PC-3 (cell line): ENCODE data around the gene TMCC2. TPM values are rescaled to one million over a fixed set of nuclear protein-coding genes. Genes with fewer than 3 reads are reported as not detected.
"Not testable (repeated sequence)": the region's sequence is repeated elsewhere in the genome, so short reads cannot be mapped to it uniquely, and the experiment has no call there.

ENCODE experiments used
- ATAC-seq: fragments of 200-7000 bp; cut with Tn5 transposase; 2 replicates; pipeline ENCODE4 v1.9.1; 2020; ENCODE audit warnings: mild to moderate bottlenecking, moderate library complexity
- BruUV-seq: library from RNA; stranded (reverse); fragments of 400-500 nt; replicated peaks from 2 replicates; lab custom pipeline; 2021; lab: Mats Ljungman, UMichigan
- CTCF ChIA-PET: fragments of 300-600 bp; sonication (Branson Sonifier 250); formaldehyde crosslinking; loops from one replicate; lab custom pipeline; 2022; ENCODE audit warnings: antibody characterized with exemption; lab: Charles Lee
- POLR2A ChIA-PET: fragments of 300-600 bp; sonication (Branson Sonifier 250); formaldehyde crosslinking; loops from one replicate; lab custom pipeline; 2022; ENCODE audit warnings: antibody characterized with exemption; ENCODE audit not compliant: unreplicated experiment; lab: Charles Lee
- DNase-seq: peaks from one replicate; pipeline ENCODE4 v3.0.0-alpha.2; 2015
- H2AFZ ChIP-seq: fragments of 300-600 bp; sonication (generic); 2 replicates; pipeline ENCODE4 v1.6.0; 2016; ENCODE audit warnings: antibody characterized with exemption, low read length
- H3F3A ChIP-seq: fragments of 300-600 bp; sonication (generic); one replicate; pipeline ENCODE4 v1.6.0; 2017; ENCODE audit warnings: antibody characterized with exemption, low read length, control low read depth, mild to moderate bottlenecking; ENCODE audit not compliant: unreplicated experiment
- H3K27ac ChIP-seq: fragments of 300-600 bp; sonication (generic); 2 replicates; pipeline ENCODE4 v1.5.1; 2016; ENCODE audit warnings: mild to moderate bottlenecking, low read length
- H3K27me3 ChIP-seq: fragments of 300-600 bp; sonication (generic); 2 replicates; pipeline ENCODE4 v1.6.1; 2016; ENCODE audit warnings: low read length, mixed read lengths
- H3K36me3 ChIP-seq: fragments of 300-600 bp; sonication (generic); 2 replicates; pipeline ENCODE4 v1.6.1; 2016; ENCODE audit warnings: low read depth, mixed run types, low read length, mixed read lengths
- H3K4me1 ChIP-seq: fragments of 300-600 bp; sonication (generic); 2 replicates; pipeline ENCODE4 v1.5.1; 2016; ENCODE audit warnings: low read length; ENCODE audit not compliant: insufficient read depth
- H3K4me2 ChIP-seq: fragments of 300-600 bp; sonication (generic); 2 replicates; pipeline ENCODE4 v1.6.0; 2016; ENCODE audit warnings: low read length
- H3K4me3 ChIP-seq: fragments of 300-600 bp; sonication (generic); 2 replicates; pipeline ENCODE4 v1.5.1; 2016; ENCODE audit warnings: mild to moderate bottlenecking, low read length, mixed read lengths
- H3K79me2 ChIP-seq: fragments of 300-600 bp; sonication (generic); 2 replicates; pipeline ENCODE4 v1.6.1; 2017; ENCODE audit warnings: low read length, mixed read lengths
- H3K9ac ChIP-seq: fragments of 300-600 bp; sonication (generic); 2 replicates; pipeline ENCODE4 v1.6.0; 2016; ENCODE audit warnings: mild to moderate bottlenecking, low read length
- H3K9me2 ChIP-seq: fragments of 300-600 bp; sonication (generic); replicated peaks from 2 replicates; pipeline ENCODE4 v1.6.1; 2016; ENCODE audit warnings: mixed run types, low read length, mixed read lengths
- H3K9me3 ChIP-seq: fragments of 300-600 bp; sonication (generic); 2 replicates; pipeline ENCODE4 v1.6.1; 2016; ENCODE audit warnings: low read length, mixed read lengths
- H4K20me1 ChIP-seq: fragments of 300-600 bp; sonication (generic); 2 replicates; pipeline ENCODE4 v1.6.1; 2016; ENCODE audit warnings: low read length, mixed read lengths
- EZH2 ChIP-seq: fragments of 300-600 bp; sonication (generic); IDR thresholded peaks from one replicate; pipeline ENCODE4 v1.6.1; 2017; ENCODE audit warnings: antibody characterized with exemption, mild to moderate bottlenecking, low read length; ENCODE audit not compliant: unreplicated experiment
- EZH2phosphoT487 ChIP-seq: fragments of 300-600 bp; sonication (generic); IDR thresholded peaks from 2 replicates; pipeline ENCODE4 v1.6.1; 2018; ENCODE audit warnings: mild to moderate bottlenecking, antibody characterized with exemption, low read length, borderline replicate concordance
- intact Hi-C: fragments of 100-400 bp; cut with micrococcal nuclease; formaldehyde crosslinking; loops from 2 replicates; pipeline ENCODE4 v1.9.0; 2023
- total RNA-seq: library from RNA; depleted of rRNA; stranded (reverse); fragments of >200 nt; gene quantifications from 2 replicates; pipeline ENCODE4 v1.2.3, GENCODE V29; 2014
- TF ChIP-seq, protein P1 (sequence below): fragments of 300-600 bp; sonication (generic); conservative IDR thresholded peaks from 2 replicates; pipeline ENCODE4 v1.5.1; 2017; ENCODE audit warnings: antibody characterized with exemption, low read depth, mild to moderate bottlenecking, low read length

TMCC2 gene
- total RNA-seq, 1 experiment from 2014 or later: 8.7 TPM

DNA sequence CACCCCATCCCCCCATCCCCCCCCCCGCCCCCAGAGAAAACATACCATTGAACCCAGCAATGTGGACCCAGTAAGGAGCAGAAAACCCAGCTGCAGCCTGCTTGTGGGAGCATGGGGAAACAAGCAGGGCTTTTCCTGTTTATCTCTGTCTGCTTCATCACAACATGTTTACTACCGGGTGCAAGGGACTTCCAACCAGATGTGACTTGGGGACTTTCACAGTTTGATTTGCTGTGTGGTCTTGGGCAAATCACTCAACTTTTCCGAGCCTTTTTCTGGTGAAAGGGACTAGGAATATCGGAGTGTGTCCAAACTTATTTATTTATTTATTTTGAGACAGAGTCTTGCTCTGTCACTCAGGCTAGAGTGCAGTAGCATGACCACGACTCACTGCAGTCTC lies 3.2 kb downstream of the TMCC2 start:
- Histone ChIP-seq H3K9me2 (no peaks in the 10 kb centered on the region), H3K4me2 (no peak overlapping the region), H4K20me1 (no peaks in the 10 kb centered on the region), H3K27me3 (no peaks in the 10 kb centered on the region), H3K9me3 (no peaks in the 10 kb centered on the region), H2AFZ (no peak overlapping the region), H3K4me3 (no peak overlapping the region), H3K36me3 (no peaks in the 10 kb centered on the region), H3K9ac (no peak overlapping the region), H3F3A (no peaks in the 10 kb centered on the region), H3K27ac (no peak overlapping the region), H3K79me2 (no peaks in the 10 kb centered on the region), H3K4me1 (peaks cover 19% of the 10 kb centered on the region)
- ChIA-PET CTCF (no interaction called here), POLR2A (no interaction called here)
- TF ChIP-seq EZH2 (no peak), EZH2phosphoT487 (no peak)
- TF ChIP-seq, protein P1, sequence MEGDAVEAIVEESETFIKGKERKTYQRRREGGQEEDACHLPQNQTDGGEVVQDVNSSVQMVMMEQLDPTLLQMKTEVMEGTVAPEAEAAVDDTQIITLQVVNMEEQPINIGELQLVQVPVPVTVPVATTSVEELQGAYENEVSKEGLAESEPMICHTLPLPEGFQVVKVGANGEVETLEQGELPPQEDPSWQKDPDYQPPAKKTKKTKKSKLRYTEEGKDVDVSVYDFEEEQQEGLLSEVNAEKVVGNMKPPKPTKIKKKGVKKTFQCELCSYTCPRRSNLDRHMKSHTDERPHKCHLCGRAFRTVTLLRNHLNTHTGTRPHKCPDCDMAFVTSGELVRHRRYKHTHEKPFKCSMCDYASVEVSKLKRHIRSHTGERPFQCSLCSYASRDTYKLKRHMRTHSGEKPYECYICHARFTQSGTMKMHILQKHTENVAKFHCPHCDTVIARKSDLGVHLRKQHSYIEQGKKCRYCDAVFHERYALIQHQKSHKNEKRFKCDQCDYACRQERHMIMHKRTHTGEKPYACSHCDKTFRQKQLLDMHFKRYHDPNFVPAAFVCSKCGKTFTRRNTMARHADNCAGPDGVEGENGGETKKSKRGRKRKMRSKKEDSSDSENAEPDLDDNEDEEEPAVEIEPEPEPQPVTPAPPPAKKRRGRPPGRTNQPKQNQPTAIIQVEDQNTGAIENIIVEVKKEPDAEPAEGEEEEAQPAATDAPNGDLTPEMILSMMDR: no peak
- no TSS peak for BruUV-seq
- ATAC-seq: no peak
- DNase-seq: no peak
- intact Hi-C loops: no loop called here

DNA sequence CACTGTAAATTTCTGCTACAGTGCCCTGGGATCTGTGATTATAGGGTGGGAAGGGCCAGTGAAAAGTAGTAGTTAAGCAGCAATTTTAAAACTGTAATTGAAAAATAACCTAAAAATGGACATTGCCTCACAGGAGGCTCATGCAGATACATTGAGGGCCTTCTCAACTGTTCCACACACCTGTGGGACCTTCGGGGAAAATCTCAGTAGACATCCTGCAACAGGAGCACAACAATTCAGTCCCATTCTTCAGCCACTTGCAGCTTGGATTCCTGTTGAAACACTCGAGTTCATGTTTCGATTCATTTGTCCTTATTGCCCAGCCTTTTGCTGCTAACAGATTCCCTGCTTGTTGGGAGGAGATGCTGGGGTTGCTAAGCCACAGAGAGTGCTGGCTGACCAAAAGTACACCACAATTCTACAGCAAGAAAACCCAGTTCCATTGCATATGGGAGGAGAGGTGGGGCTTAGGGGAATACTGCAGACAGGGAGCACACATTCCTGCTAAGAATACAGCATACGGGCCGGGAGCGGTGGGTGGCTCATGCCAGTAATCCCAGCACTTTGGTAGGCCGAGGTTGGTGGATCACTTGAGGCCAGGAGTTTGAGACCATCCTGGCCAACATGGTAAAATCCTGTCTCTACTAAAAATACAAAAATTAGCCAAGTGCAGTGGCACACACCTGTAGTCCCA lies 4.5 kb downstream of the TMCC2 start:
- CTCF ChIA-PET: interaction anchor here (0.6 kb wide), 1 partner anchor 106 kb away, joined by 3 read pairs; no protein-coding TSS in a partner anchor
- POLR2A ChIA-PET: no interaction called here
- TF ChIP-seq, protein P1: no peak
- no peak for TF ChIP-seq EZH2
- no peak for TF ChIP-seq EZH2phosphoT487
- no peaks in the 10 kb centered on the region for H3K9me2 ChIP-seq
- peaks cover 9% of the 10 kb centered on the region for H3K4me1 ChIP-seq
- H3K27me3 ChIP-seq: no peaks in the 10 kb centered on the region
- H3K9ac ChIP-seq: no peak overlapping the region
- DNase-seq: no peak
- H3F3A ChIP-seq: no peaks in the 10 kb centered on the region
- no peak overlapping the region for H3K4me3 ChIP-seq
- no peak overlapping the region for H3K4me2 ChIP-seq
- ATAC-seq: no peak
- H3K79me2 ChIP-seq: no peaks in the 10 kb centered on the region
- H2AFZ ChIP-seq: no peak overlapping the region
- no TSS peak for BruUV-seq
- no peaks in the 10 kb centered on the region for H3K36me3 ChIP-seq
- H3K27ac ChIP-seq: no peak overlapping the region
- H4K20me1 ChIP-seq: no peaks in the 10 kb centered on the region
- no peaks in the 10 kb centered on the region for H3K9me3 ChIP-seq
- intact Hi-C loops: no loop called here

DNA sequence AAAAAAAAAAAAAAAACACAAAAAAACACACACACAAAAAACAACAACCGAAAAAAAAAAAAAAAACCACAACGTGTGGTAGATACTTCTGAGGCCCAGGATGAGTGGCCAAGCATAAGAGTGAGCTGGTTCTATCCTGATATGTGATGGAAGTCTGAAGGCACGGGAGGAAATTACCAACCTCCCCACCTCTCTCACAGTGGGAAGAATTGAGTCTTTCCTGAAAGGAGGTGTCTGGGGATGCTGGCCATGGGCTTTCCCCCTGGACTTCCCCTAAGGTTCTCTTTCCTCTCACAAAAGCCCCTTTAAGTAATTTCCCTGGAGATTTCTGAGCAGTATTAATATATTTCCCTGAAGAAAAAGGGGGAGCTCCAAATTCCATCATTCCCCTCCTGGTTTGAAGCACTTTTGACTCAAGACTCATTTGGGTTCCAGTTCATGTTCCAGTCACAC lies 5.2 kb downstream of the TMCC2 start:
- H3K9ac ChIP-seq: no peak overlapping the region
- peaks cover 8% of the 10 kb centered on the region for H3K4me1 ChIP-seq
- DNase-seq (no peak), ATAC-seq (no peak)
- intact Hi-C loops: no loop called here
- H4K20me1 ChIP-seq: no peaks in the 10 kb centered on the region
- H3K9me3 ChIP-seq: no peaks in the 10 kb centered on the region
- BruUV-seq: no TSS peak
- H3K27me3 ChIP-seq: no peaks in the 10 kb centered on the region
- no peak overlapping the region for H3K27ac ChIP-seq
- TF ChIP-seq EZH2phosphoT487 (no peak), EZH2 (no peak)
- TF ChIP-seq, protein P1: no peak
- H3K9me2 ChIP-seq: no peaks in the 10 kb centered on the region
- POLR2A ChIA-PET: no interaction called here
- H3K79me2 ChIP-seq: no peaks in the 10 kb centered on the region
- H3F3A ChIP-seq: no peaks in the 10 kb centered on the region
- no peak overlapping the region for H3K4me3 ChIP-seq
- no peak overlapping the region for H3K4me2 ChIP-seq
- H3K36me3 ChIP-seq: no peaks in the 10 kb centered on the region
- CTCF ChIA-PET: interaction anchor here (0.6 kb wide), 1 partner anchor 105 kb away, joined by 3 read pairs; no protein-coding TSS in a partner anchor
- H2AFZ ChIP-seq: no peak overlapping the region

DNA sequence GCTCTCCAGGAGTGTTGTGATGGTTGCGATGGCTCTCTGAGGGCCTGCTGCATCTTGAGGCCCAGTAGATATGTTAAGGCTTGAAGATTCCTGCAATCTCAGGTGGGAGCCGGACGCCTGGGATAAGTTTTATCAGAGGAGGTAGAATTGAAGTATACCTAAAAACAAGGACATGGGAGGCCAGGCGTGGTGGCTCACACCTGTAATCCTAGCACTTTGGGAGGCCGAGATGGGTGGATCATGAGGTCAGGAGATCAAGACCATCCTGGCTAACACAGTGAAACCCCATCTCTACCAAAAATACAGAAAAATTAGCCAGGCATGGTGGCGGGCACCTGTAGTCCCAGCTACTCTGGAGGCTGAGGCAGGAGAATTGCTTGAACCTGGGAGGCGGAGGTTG lies 6.2 kb downstream of the TMCC2 start:
- CTCF ChIA-PET: not testable (repeated sequence)

More for the DNA sequence above, 6.2 kb downstream of the TMCC2 start:
- H3K79me2 ChIP-seq, H4K20me1 ChIP-seq, H2AFZ ChIP-seq, POLR2A ChIA-PET, H3K27ac ChIP-seq, BruUV-seq, H3K4me3 ChIP-seq, intact Hi-C loops, H3K9ac ChIP-seq, H3K9me3 ChIP-seq, H3K27me3 ChIP-seq, ATAC-seq, H3K4me2 ChIP-seq, H3K36me3 ChIP-seq, H3K9me2 ChIP-seq, H3K4me1 ChIP-seq, H3F3A ChIP-seq, DNase-seq: not testable (repeated sequence)
